B cell (primary cell): ENCODE measurements around the gene B4GALNT3. TPM values are rescaled to one million over a fixed set of nuclear protein-coding genes. Genes with fewer than 3 reads are reported as not detected.
A peak's percentile ranks its signal among the peaks of the same experiment; 100 is the strongest.

Experiments used
- ATAC-seq: fragments of 200-7000 bp; cut with Tn5 transposase; one replicate; pipeline ENCODE4 v1.10.0; 2021; ENCODE audit warnings: low read depth, mild to moderate bottlenecking, moderate number of reproducible peaks, moderate library complexity
- CTCF ChIA-PET: fragments of 350-600 bp; sonication (Branson Sonifier 250); formaldehyde crosslinking; loops from one replicate; lab custom pipeline; 2021; ENCODE audit warnings: antibody characterized with exemption, inconsistent platforms; lab: Charles Lee
- POLR2A ChIA-PET: fragments of 350-600 bp; sonication (Branson Sonifier 250); formaldehyde crosslinking; loops from one replicate; lab custom pipeline; 2021; ENCODE audit warnings: antibody characterized with exemption; lab: Charles Lee
- DNase-seq: peaks from one replicate; pipeline ENCODE4 v3.0.0; 2013
- H2AFZ ChIP-seq: 2 replicates; pipeline ENCODE4 v1.6.1; 2012; ENCODE audit warnings: mild to moderate bottlenecking, low read depth, low read length; ENCODE audit not compliant: insufficient read depth, poor library complexity, severe bottlenecking
- H3K27ac ChIP-seq, 2 donors: 1 replicate in 1 of 2; 2 replicates in 1 of 2; pipeline ENCODE4 v1.5.1; 2012 to 2013; ENCODE audit warnings: low read length in 2 of 2, mild to moderate bottlenecking in 2 of 2, moderate library complexity in 1 of 2
- H3K27me3 ChIP-seq, 4 experiments: fragments of 200-600 bp in 1 of 4; sonication (generic) in 1 of 4; replicated peaks in 1 of 4; 1 replicate in 2 of 4; 2 replicates in 2 of 4; pipeline versions ENCODE4 v1.6.1 to v1.7.0; 2013 to 2016; ENCODE audit warnings: low read length in 3 of 4, mild to moderate bottlenecking in 2 of 4, mixed read lengths in 1 of 4, moderate library complexity in 1 of 4; ENCODE audit not compliant: insufficient read depth in 4 of 4, control insufficient read depth in 3 of 4; ENCODE audit errors: control extremely low read depth in 1 of 4
- H3K36me3 ChIP-seq, 2 experiments: replicated peaks in 1 of 2; 1 replicate in 1 of 2; 2 replicates in 1 of 2; pipeline versions ENCODE4 v1.6.1 to v1.7.1; 2013; ENCODE audit warnings: low read length in 1 of 2; ENCODE audit not compliant: insufficient read depth in 2 of 2, control insufficient read depth in 1 of 2; ENCODE audit errors: control extremely low read depth in 1 of 2, extremely low read depth in 1 of 2
- H3K4me1 ChIP-seq, 2 donors: fragments of 200-600 bp in 1 of 2; sonication (generic) in 1 of 2; 1 replicate in 1 of 2; 2 replicates in 1 of 2; pipeline versions ENCODE4 v1.5.1 to v1.6.1; 2013 to 2017; ENCODE audit warnings: low read length in 2 of 2; ENCODE audit not compliant: control insufficient read depth in 2 of 2, insufficient read depth in 2 of 2
- H3K4me2 ChIP-seq: replicated peaks from 2 replicates; pipeline ENCODE3; 2012; ENCODE audit warnings: mild to moderate bottlenecking, low read depth, low read length; ENCODE audit not compliant: poor library complexity, severe bottlenecking
- H3K4me3 ChIP-seq, 5 experiments: fragments of 200-600 bp in 1 of 5; sonication (generic) in 1 of 5; 1 replicate in 3 of 5; 2 replicates in 2 of 5; pipeline versions ENCODE4 v1.5.1 to v1.7.0; 2011 to 2016; ENCODE audit warnings: low read length in 4 of 5, mild to moderate bottlenecking in 4 of 5, low read depth in 2 of 5, control low read depth in 1 of 5, moderate library complexity in 1 of 5; ENCODE audit not compliant: insufficient read depth in 1 of 5; ENCODE audit errors: control extremely low read depth in 1 of 5, extremely low read depth in 1 of 5
- H3K79me2 ChIP-seq: fragments of 200-600 bp; sonication (generic); one replicate; pipeline ENCODE4 v1.6.0; 2016; ENCODE audit warnings: low read length; ENCODE audit not compliant: control insufficient read depth, insufficient read depth
- H3K9ac ChIP-seq: fragments of 200-600 bp; sonication (generic); 2 replicates; pipeline ENCODE4 v1.6.1; 2017; ENCODE audit warnings: mild to moderate bottlenecking, low read length, moderate library complexity
- H3K9me3 ChIP-seq, 3 donors: one replicate each; pipeline versions ENCODE4 v1.6.1 to v1.7.1; 2013; ENCODE audit warnings: low read length in 2 of 3; ENCODE audit not compliant: control insufficient read depth in 2 of 3, insufficient read depth in 1 of 3; ENCODE audit errors: control extremely low read depth in 1 of 3
- H4K20me1 ChIP-seq: 2 replicates; pipeline ENCODE4 v1.6.0; 2012; ENCODE audit warnings: mild to moderate bottlenecking, low read length; ENCODE audit not compliant: insufficient read depth, control insufficient read depth, poor library complexity, severe bottlenecking
- H3K27ac Mint-ChIP-seq: one replicate; pipeline ENCODE4 v1.8.0; 2021; ENCODE audit warnings: mixed read lengths
- H3K27me3 Mint-ChIP-seq: one replicate; pipeline ENCODE4 v1.8.0; 2021; ENCODE audit warnings: mixed read lengths
- H3K4me1 Mint-ChIP-seq: one replicate; pipeline ENCODE4 v1.8.0; 2021; ENCODE audit warnings: mixed read lengths
- H3K4me3 Mint-ChIP-seq: one replicate; pipeline ENCODE4 v1.8.0; 2021; ENCODE audit warnings: mixed read lengths
- H3K9me3 Mint-ChIP-seq: one replicate; pipeline ENCODE4 v1.8.0; 2022; ENCODE audit warnings: mixed read lengths; ENCODE audit not compliant: insufficient read depth
- CTCF ChIP-seq: fragments of 200-600 bp; IDR thresholded peaks from one replicate; pipeline ENCODE4 v1.8.0; 2022; ENCODE audit warnings: antibody characterized with exemption, mild to moderate bottlenecking
- EZH2 ChIP-seq: IDR thresholded peaks from 2 replicates; pipeline ENCODE4 v1.6.1; 2012; ENCODE audit warnings: borderline replicate concordance, low read depth, mild to moderate bottlenecking, moderate library complexity, low read length; ENCODE audit not compliant: insufficient read depth, poor library complexity, severe bottlenecking
- WGBS: methylation state at CpG from one replicate; pipeline ENCODE4 v1.1.5; 2013; ENCODE audit warnings: missing lambda C conversion rate; ENCODE audit not compliant: insufficient coverage; 5-methylcytosine and 5-hydroxymethylcytosine counted together
- intact Hi-C: fragments of 100-400 bp; cut with micrococcal nuclease; formaldehyde crosslinking; loops from one replicate; pipeline ENCODE4 v1.10.0; 2022
- polyA plus RNA-seq: library from polyadenylated mRNA; depleted of rRNA; stranded (reverse); fragments of >200 nt; gene quantifications from 2 replicates; pipeline ENCODE4 v1.2.3, GENCODE V29; 2012
- total RNA-seq, 2 donors: library from RNA; stranded (reverse); fragments of 120-200 nt in 1 of 2; gene quantifications; 1 replicate in 1 of 2; 2 replicates in 1 of 2; pipeline versions ENCODE4 v1.2.3 to v1.2.4, GENCODE V29; 2013 to 2022

Gene B4GALNT3
- total and polyA plus RNA-seq, 2 donors (not counting 1 experiment from before 2014, with no cell fraction given) = 0.25 TPM; not detected in 1

- Mint-ChIP-seq H3K27ac (no peak overlapping the region), H3K9me3 (no peaks in the 10 kb centered on the region), H3K4me3 (peak overlapping the region; percentile 15), H3K4me1 (peaks cover 29% of the 10 kb centered on the region), H3K27me3 (peaks cover 12% of the 10 kb centered on the region)
- no peaks in the 10 kb centered on the region for H3K79me2 ChIP-seq
- no peaks in the 10 kb centered on the region for H3K36me3 ChIP-seq
- peaks cover 0 to 3% (median 1%) of the 10 kb centered on the region in 4 experiments for H3K27me3 ChIP-seq
- no peaks in the 10 kb centered on the region for H4K20me1 ChIP-seq
- peak overlapping the region in 1 of 2 donors; percentile 44 for H3K27ac ChIP-seq
- H3K9me3 ChIP-seq = no peaks in the 10 kb centered on the region
- WGBS = 16% methylated on average over 3 of the region's 8 CpGs
- CTCF ChIA-PET = interaction anchor here (0.6 kb wide), 1 partner anchor 1012 kb away, joined by 3 read pairs; no protein-coding TSS in a partner anchor
- POLR2A ChIA-PET = no interaction called here
- intact Hi-C loops = no loop called here
- peak overlapping the region; percentile 54 for H3K4me2 ChIP-seq
- peaks cover 22 to 34% of the 10 kb centered on the region in 2 donors for H3K4me1 ChIP-seq
- H3K9ac ChIP-seq = peak overlapping the region; percentile 27
- ATAC-seq (peak; percentile 61), DNase-seq (no peak)
- peak overlapping the region in 1 of 5 experiments; percentile 9 for H3K4me3 ChIP-seq
- peak overlapping the region; percentile 13 for H2AFZ ChIP-seq
- TF ChIP-seq EZH2 (no peak), CTCF (no peak)
Measured at GRCh38 chr12:563250-563781, 103.6 kb downstream of the B4GALNT3 start.

GRCh38 chr12:563787-564298 is 104.1 kb downstream of the B4GALNT3 start:
- 20% methylated on average over 6 of the region's 7 CpGs for WGBS
- POLR2A ChIA-PET = no interaction called here
- Mint-ChIP-seq H3K4me3 (peak overlapping the region; percentile 15), H3K27me3 (peaks cover 10% of the 10 kb centered on the region), H3K9me3 (no peaks in the 10 kb centered on the region), H3K4me1 (peaks cover 29% of the 10 kb centered on the region), H3K27ac (no peak overlapping the region)
- Histone ChIP-seq H3K36me3 (no peaks in the 10 kb centered on the region), H3K4me3 (peak overlapping the region in 1 of 5 experiments; percentile 9), H3K4me1 (peaks cover 22 to 34% of the 10 kb centered on the region in 2 donors), H2AFZ (peak overlapping the region; percentile 13), H3K9me3 (no peaks in the 10 kb centered on the region), H3K79me2 (no peaks in the 10 kb centered on the region), H3K27ac (peak overlapping the region in 1 of 2 donors; percentile 44), H3K27me3 (peaks cover 0 to 3% (median 1%) of the 10 kb centered on the region in 4 experiments), H3K4me2 (peak overlapping the region; percentile 54), H3K9ac (peak overlapping the region; percentile 27), H4K20me1 (no peaks in the 10 kb centered on the region)
- CTCF ChIA-PET = interaction anchor here (0.6 kb wide), 1 partner anchor 1011 kb away, joined by 3 read pairs; no protein-coding TSS in a partner anchor
- DNase-seq (no peak), ATAC-seq (no peak)
- TF ChIP-seq EZH2 (no peak), CTCF (no peak)
- intact Hi-C loops = no loop called here
